T-helper 1 cell (primary cell): Measurements from ENCODE around the gene WDR64.
"Not testable (repeated sequence)": the region's sequence is repeated elsewhere in the genome, so short reads cannot be mapped to it uniquely, and the experiment has no call there.

ENCODE experiments used
- DNase-seq, 5 donors: peaks; one replicate each; pipeline ENCODE4 v3.0.0-alpha.2; 2012 to 2020

The WDR64 gene

GRCh38 chr1:241808265-241808664 lies 156.2 kb downstream of the WDR64 start:
- no peak for DNase-seq

GRCh38 chr1:241810769-241811405 lies 158.8 kb downstream of the WDR64 start:
- DNase-seq: no peak

- DNase-seq: no peak
These were observed 161.8 kb downstream of the WDR64 start for GRCh38 chr1:241813768-241814320.

GRCh38 chr1:241816008-241816407 lies 163.9 kb downstream of the WDR64 start:
- no peak for DNase-seq

- DNase-seq: no peak
These were observed 165.3 kb downstream of the WDR64 start for GRCh38 chr1:241817331-241817792.

- DNase-seq: no peak
These were observed 166.0 kb downstream of the WDR64 start for GRCh38 chr1:241817956-241818612.

- no peak for DNase-seq
These were observed 167.3 kb downstream of the WDR64 start for GRCh38 chr1:241819340-241819866.

- no peak for DNase-seq
These were observed 169.3 kb downstream of the WDR64 start for GRCh38 chr1:241821363-241821762.

GRCh38 chr1:241822846-241823245 lies 170.8 kb downstream of the WDR64 start:
- no peak for DNase-seq

- no peak for DNase-seq
These were observed 171.8 kb downstream of the WDR64 start for GRCh38 chr1:241823925-241824324.

- DNase-seq: no peak
These were observed 173.5 kb downstream of the WDR64 start for GRCh38 chr1:241825581-241825980.

GRCh38 chr1:241826613-241827012 lies 174.5 kb downstream of the WDR64 start:
- DNase-seq: not testable (repeated sequence)

GRCh38 chr1:241827264-241827663 lies 175.2 kb downstream of the WDR64 start:
- DNase-seq: no peak

GRCh38 chr1:241828463-241829021 lies 176.5 kb downstream of the WDR64 start:
- DNase-seq: no peak

GRCh38 chr1:241829468-241829867 lies 177.4 kb downstream of the WDR64 start:
- no peak for DNase-seq

- no peak for DNase-seq
These were observed 182.8 kb downstream of the WDR64 start for GRCh38 chr1:241834733-241835377.

GRCh38 chr1:241836941-241837340 lies 184.9 kb downstream of the WDR64 start:
- DNase-seq: no peak

GRCh38 chr1:241837416-241837815 lies 185.3 kb downstream of the WDR64 start:
- DNase-seq: no peak

GRCh38 chr1:241837901-241838300 lies 185.8 kb downstream of the WDR64 start:
- DNase-seq: no peak

GRCh38 chr1:241838897-241839296 lies 186.8 kb downstream of the WDR64 start:
- DNase-seq: no peak

- no peak for DNase-seq
These were observed 187.4 kb downstream of the WDR64 start for GRCh38 chr1:241839369-241839979.

GRCh38 chr1:241840164-241840563 lies 188.1 kb downstream of the WDR64 start:
- no peak for DNase-seq

GRCh38 chr1:241841691-241842090 lies 189.6 kb downstream of the WDR64 start:
- DNase-seq: no peak
